Epithelial cell of esophagus (primary cell): ENCODE measurements around the gene CFI.

Source experiments
- DNase-seq: peaks from one replicate; pipeline ENCODE4 v3.0.0; 2010; ENCODE audit warnings: low read depth
- H3K4me3 ChIP-seq: 2 replicates; pipeline ENCODE4 v1.5.1; 2011; ENCODE audit warnings: mild to moderate bottlenecking, low read length, control low read depth
- TF ChIP-seq, protein P1 (sequence below): IDR thresholded peaks from 2 replicates; pipeline ENCODE4 v1.5.1; 2011; ENCODE audit warnings: low read depth, mild to moderate bottlenecking, low read length, control low read depth, inconsistent platforms; ENCODE audit not compliant: insufficient read depth; ENCODE audit errors: missing control alignments

CFI gene

DNA sequence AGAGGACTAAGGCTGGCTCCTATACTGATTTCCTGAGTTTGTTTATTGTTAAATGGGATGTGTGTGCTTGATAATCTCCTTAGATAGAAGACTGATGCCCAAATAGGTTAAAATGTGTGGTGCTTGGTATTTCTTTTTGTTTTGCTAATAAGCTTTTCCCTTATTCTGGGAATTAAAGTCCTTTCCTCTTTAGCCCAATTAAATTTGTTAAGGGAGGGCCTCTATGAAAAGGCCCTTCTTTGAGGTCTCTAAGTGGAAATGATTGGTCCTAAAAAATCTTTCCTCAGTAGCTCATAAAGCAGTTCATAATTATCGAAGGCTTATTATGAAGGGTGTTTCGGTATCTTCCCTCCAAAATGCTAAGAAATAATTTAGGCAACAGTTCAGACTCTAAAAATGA is 25.9 kb upstream of the CFI start, which contains the start of gene RRH:
RRH (plus strand) TSS at position 301 of the 400 bp plus-strand sequence; CDS start at position 357, 56 bp downstream.
- no peak for DNase-seq
- no peak within 1 kb of the TSS for H3K4me3 ChIP-seq
- TF ChIP-seq, protein P1, sequence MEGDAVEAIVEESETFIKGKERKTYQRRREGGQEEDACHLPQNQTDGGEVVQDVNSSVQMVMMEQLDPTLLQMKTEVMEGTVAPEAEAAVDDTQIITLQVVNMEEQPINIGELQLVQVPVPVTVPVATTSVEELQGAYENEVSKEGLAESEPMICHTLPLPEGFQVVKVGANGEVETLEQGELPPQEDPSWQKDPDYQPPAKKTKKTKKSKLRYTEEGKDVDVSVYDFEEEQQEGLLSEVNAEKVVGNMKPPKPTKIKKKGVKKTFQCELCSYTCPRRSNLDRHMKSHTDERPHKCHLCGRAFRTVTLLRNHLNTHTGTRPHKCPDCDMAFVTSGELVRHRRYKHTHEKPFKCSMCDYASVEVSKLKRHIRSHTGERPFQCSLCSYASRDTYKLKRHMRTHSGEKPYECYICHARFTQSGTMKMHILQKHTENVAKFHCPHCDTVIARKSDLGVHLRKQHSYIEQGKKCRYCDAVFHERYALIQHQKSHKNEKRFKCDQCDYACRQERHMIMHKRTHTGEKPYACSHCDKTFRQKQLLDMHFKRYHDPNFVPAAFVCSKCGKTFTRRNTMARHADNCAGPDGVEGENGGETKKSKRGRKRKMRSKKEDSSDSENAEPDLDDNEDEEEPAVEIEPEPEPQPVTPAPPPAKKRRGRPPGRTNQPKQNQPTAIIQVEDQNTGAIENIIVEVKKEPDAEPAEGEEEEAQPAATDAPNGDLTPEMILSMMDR = no peak

DNA sequence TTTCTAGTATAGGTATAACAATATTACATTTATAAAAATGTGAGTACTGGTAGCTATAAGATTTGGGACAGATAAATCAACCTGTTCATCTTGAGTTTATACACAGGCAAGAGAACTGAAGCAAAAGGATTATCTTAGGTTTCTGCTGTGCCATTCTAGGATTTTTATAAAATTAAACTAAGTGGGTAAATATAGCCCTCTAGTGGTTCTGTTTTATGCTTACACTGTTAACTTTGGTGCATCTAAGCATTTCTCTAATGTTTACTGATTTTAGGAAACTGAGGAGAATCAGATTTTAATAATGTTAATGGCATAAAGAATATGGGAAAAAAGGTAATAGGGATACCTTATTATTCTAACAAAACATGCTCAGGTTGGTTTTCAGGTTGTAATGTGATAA is 24.9 kb upstream of the CFI start:
- no peak overlapping the region for H3K4me3 ChIP-seq
- TF ChIP-seq, protein P1 = peak; percentile 37
- DNase-seq = peak; percentile 12

DNA sequence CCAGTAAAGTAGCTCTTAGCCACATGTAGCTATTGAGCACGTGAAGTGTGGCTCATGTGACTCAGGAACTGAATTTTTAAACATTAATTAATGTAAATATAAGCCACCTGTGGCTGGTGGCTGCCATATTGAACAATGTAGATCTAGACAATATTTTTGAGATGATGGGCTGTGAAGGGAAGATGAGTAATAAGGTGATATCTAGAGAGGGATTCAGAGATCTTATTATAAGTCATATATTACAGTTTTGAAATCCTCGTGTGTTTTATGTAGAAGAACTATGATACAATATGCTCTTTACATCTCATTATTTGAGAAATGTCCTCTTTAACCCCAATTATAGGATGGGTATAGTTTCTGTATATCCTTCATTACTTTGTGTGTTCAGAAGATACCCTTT is 19.4 kb upstream of the CFI start:
- DNase-seq = no peak
- TF ChIP-seq, protein P1 = no peak
- H3K4me3 ChIP-seq = no peak overlapping the region

DNA sequence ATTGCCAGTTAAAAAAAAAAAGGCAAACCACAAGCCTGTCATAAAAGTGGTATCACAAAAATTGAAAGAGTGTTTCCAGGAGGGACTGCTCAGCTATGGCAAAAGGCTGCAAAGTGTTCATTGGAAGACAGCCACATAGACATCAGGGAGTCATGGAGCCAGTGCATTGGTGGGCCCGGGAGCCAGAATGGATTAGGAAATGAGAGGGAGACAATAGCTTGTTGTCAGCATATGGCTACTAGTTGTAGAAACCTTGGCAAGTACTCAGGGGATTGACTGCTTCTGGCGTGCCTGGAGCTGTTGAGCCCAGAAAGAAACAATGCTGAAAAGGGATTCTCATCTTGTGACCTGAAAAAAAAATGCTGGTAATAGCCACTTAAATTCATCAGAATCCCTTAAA is 18.8 kb upstream of the CFI start:
- H3K4me3 ChIP-seq = no peak overlapping the region
- DNase-seq = no peak
- TF ChIP-seq, protein P1 = no peak

DNA sequence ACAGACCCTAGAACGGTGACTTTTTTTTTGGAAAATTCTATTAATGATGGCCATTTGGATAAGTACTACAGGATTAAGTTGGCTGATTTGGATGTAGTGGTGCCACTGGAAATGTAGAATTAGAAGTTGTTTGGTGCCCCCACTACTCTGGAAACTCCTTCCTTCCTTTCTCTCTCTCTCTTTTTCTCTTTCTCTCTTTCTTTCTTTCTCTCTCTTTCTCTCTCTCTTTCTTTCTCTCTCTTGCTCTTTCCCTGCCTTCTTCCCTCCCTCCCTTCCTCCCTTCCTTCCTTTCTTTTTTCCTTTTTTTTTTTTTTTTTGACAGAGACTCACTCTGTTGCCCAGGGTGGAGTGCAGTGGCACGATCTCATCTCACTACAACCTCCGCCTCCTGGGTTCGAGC is 16.5 kb upstream of the CFI start:
- no peak for DNase-seq
- TF ChIP-seq, protein P1 = no peak

DNA sequence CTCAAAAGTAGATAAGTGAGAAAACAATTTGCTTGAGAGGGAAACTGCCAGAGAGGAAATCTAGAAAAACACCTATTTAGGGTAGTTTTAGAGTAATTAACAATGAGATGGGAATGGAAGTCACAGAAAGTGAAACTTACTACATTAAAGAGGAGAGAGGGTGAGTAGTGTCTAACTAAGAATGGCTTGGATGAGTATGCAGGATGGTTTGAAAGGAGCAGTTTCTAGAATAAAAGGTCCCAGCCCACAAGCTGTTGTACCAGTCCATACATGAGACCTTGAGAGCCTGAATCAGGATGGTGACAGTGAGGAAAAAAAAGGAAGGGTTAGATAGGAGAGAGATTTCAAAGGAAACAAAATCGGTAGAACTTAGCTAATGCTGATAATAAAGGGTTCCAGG is 15.1 kb upstream of the CFI start:
- no peak for DNase-seq
- peak overlapping the region; percentile 97 for H3K4me3 ChIP-seq
- TF ChIP-seq, protein P1 = no peak

More for the DNA sequence above, 16.5 kb upstream of the CFI start:
- no peak overlapping the region for H3K4me3 ChIP-seq

DNA sequence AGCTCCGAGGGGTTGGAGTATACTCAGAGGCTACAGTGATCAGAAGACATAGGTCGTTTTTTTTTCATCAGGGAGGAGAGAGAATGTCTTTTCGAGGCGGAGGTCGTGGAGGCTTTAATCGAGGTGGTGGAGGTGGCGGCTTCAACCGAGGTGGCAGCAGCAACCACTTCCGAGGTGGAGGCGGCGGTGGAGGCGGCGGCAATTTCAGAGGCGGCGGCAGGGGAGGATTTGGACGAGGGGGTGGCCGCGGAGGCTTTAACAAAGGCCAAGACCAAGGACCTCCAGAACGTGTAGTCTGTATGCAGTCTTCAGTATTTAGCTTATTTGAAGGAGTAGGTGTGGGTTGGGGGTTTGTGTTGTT is 14.3 kb upstream of the CFI start:
- DNase-seq = peak; percentile 28
- TF ChIP-seq, protein P1 = no peak
- H3K4me3 ChIP-seq = peak overlapping the region; percentile 97
